Measurements from ENCODE around the gene FAM171A2. TPM values are rescaled to one million over a fixed set of nuclear protein-coding genes. Genes with fewer than 3 reads are reported as not detected.

The FAM171A2 gene
- total RNA-seq, 2 donors from 2014 or later = 0.63 TPM; not detected in 1

DNA sequence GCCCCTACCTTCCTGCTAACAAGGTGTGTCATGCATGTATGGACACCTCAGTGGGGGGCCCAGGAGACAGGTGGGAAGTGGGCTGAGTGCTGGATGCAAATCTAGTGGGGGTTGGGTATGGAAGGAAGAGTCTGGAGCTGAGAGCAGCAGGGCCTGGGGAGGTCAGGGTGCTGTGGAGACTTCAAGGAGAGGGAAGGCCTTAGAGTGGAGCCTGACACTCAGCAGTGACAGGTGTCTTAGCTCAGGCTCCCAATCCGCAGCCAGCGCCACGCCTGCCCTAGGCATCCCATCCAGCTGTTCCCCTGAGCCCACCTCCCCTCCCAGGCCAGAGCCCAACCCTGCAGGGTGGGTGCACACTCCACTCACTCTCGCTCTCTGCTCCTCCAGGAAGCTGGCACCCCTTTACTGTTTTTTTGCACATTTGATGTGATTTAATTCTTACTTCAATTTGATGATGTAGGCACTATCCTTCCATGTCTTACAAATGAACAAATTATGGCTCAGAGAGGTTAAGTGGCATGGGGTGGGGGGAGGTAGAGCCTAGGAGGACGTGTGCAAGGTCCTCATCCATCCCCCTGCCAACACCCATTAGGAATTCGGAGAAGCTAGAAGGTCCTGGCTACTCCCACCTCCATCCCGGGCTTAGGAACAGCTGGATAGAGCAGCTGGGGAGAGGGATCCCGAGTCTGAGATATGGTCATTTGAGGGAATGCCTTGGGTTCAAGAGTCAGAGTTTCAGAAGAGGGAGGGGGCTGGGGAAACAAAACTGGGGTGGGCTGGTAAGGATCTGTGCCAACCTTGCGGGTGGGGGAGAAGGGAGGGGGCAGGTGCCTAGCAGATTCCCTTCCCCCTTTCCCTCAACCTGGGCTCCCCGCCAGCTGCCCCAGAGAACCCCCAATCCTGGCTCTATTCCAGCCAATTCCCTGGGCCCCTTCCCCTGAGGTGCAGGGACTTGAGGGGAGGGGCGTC lies 2.1 kb downstream of the FAM171A2 start:
- peaks cover 7 to 10% of the 10 kb centered on the region in 2 donors for H3K4me1 ChIP-seq (ENCODE audit: control insufficient read depth in 1 of 2, low read depth in 2 of 2)
- H3K4me3 ChIP-seq = no peak overlapping the region
- DNase-seq (ENCODE audit: low spot score) (no peak), ATAC-seq (ENCODE audit: insufficient number of reproducible peaks, low FRiP score, low read depth) (no peak)
- H3K27me3 ChIP-seq (replicated peaks; ENCODE audit: insufficient read depth) = peaks cover 5% of the 10 kb centered on the region
- H3K27ac ChIP-seq = no peak overlapping the region
- TF ChIP-seq, protein P1, sequence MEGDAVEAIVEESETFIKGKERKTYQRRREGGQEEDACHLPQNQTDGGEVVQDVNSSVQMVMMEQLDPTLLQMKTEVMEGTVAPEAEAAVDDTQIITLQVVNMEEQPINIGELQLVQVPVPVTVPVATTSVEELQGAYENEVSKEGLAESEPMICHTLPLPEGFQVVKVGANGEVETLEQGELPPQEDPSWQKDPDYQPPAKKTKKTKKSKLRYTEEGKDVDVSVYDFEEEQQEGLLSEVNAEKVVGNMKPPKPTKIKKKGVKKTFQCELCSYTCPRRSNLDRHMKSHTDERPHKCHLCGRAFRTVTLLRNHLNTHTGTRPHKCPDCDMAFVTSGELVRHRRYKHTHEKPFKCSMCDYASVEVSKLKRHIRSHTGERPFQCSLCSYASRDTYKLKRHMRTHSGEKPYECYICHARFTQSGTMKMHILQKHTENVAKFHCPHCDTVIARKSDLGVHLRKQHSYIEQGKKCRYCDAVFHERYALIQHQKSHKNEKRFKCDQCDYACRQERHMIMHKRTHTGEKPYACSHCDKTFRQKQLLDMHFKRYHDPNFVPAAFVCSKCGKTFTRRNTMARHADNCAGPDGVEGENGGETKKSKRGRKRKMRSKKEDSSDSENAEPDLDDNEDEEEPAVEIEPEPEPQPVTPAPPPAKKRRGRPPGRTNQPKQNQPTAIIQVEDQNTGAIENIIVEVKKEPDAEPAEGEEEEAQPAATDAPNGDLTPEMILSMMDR (IDR thresholded peaks at IDR 0.05) = no peak
- no peaks in the 10 kb centered on the region for H3K9me3 ChIP-seq
- no peaks in the 10 kb centered on the region for H3K36me3 ChIP-seq

DNA sequence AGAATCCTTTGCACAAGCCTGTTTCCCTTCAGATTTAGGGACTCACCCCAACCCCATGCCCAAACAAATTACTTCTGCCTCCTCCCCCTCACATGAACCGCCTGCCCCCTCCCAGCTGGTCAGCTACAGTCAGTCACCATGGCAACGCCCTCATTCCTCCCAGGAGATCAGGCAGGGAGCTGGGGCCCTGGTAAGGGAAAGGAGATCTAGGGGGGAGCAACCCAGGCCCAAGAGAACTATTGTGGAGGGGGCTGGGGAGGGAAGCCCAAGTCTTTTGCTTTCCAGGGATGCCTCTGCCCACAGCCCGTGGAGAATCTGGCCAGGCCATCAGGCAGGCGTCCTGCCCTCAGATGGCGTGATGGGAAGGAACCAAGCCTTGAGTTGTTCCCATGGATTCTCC lies 2.8 kb downstream of the FAM171A2 start:
- no peaks in the 10 kb centered on the region for H3K36me3 ChIP-seq
- no peak overlapping the region for H3K4me3 ChIP-seq
- TF ChIP-seq, protein P1 (IDR thresholded peaks at IDR 0.05) = no peak
- H3K4me1 ChIP-seq (ENCODE audit: control insufficient read depth in 1 of 2, low read depth in 2 of 2) = peaks cover 7 to 10% of the 10 kb centered on the region in 2 donors
- no peak overlapping the region for H3K27ac ChIP-seq
- no peaks in the 10 kb centered on the region for H3K9me3 ChIP-seq
- H3K27me3 ChIP-seq (replicated peaks; ENCODE audit: insufficient read depth) = peaks cover 5% of the 10 kb centered on the region
- DNase-seq (ENCODE audit: low spot score) (no peak), ATAC-seq (ENCODE audit: insufficient number of reproducible peaks, low FRiP score, low read depth) (no peak)

DNA sequence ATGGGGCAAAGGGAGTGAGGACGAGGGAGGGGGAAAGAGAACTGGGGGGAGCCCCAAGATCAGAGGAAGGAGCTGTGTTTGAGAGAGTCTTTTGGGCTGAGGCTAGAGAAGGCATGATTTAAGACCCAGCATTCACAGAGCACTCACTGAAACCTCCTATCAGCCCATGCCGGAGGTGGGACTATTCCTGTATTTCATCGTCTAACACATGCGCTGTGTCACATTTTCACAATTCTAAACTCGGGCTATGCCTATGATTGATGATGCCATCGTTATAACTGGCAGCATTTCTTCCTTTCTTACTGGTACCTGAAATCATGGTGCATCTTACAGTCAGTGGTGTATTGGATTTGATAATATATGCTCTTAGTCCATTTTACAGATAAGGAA lies 3.5 kb downstream of the FAM171A2 start:
- Histone ChIP-seq H3K4me3 (no peak overlapping the region), H3K36me3 (no peaks in the 10 kb centered on the region), H3K4me1 (ENCODE audit: control insufficient read depth in 1 of 2, low read depth in 2 of 2) (peaks cover 7 to 10% of the 10 kb centered on the region in 2 donors), H3K27ac (no peak overlapping the region), H3K9me3 (no peaks in the 10 kb centered on the region), H3K27me3 (replicated peaks; ENCODE audit: insufficient read depth) (peaks cover 5% of the 10 kb centered on the region)
- ATAC-seq (ENCODE audit: insufficient number of reproducible peaks, low FRiP score, low read depth) (no peak), DNase-seq (ENCODE audit: low spot score) (no peak)
- TF ChIP-seq, protein P1 (IDR thresholded peaks at IDR 0.05) = no peak

DNA sequence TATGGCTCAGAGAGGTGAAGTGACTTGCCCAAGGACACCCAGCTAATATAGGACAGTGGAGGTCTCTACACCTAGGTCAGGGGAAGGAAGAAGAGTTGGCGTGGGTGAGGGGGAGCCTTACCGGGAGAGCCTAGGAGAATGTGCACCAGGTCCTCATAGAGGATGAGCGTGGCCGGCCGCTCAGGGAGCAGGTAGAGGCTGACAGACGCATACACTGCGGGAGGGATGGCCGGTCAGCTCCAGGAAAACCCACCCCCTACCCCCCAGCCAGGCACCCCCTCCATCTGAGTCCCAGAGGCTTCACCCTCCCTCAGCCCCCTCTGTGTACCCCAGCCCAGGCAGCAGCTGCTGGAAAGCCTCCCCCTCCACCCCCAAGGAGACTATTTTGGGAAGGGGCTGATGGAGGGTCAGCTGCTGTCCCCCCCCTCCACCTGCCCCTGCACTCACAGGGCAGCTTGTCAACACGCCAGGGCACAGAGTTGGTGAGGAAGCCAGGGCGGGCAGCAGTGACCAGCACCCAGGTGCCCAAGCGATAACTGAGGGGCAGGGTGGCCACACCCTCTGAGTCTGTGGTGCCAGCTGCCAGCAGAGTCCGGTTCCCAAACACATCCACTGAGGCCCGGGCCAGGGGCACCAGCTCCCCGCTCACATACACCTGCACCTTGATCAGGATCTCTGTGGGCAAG lies 4.1 kb downstream of the FAM171A2 start:
- TF ChIP-seq, protein P1 (IDR thresholded peaks at IDR 0.05) = no peak
- no peak overlapping the region for H3K4me3 ChIP-seq
- peaks cover 7 to 10% of the 10 kb centered on the region in 2 donors for H3K4me1 ChIP-seq (ENCODE audit: control insufficient read depth in 1 of 2, low read depth in 2 of 2)
- ATAC-seq (ENCODE audit: insufficient number of reproducible peaks, low FRiP score, low read depth) = no peak
- H3K36me3 ChIP-seq = no peaks in the 10 kb centered on the region
- DNase-seq (ENCODE audit: low spot score) = no peak
- H3K27ac ChIP-seq = no peak overlapping the region
- H3K9me3 ChIP-seq = no peaks in the 10 kb centered on the region
- peaks cover under 1% of the 10 kb centered on the region for H3K27me3 ChIP-seq (replicated peaks; ENCODE audit: insufficient read depth)

DNA sequence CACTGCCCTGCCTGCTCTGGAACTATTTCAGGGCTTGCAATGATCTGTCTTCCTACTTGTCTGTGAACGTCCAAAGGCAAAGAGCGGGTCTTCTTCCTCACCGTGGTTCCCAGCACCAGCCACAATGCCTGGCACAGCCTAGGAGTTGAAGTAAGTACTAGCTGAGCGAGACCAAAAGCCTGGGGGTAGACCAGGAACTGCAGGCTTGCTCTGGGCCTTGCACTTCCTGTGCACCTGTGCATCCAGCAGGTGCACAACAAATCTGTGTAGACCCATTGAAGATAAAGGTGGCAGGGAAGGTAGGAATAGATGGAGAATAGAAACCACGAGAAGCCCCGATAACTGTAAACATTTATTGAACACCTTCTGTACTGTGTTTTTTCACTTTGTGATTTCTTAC lies 4.6 kb downstream of the FAM171A2 start:
- Histone ChIP-seq H3K27ac (no peak overlapping the region), H3K36me3 (no peaks in the 10 kb centered on the region), H3K27me3 (replicated peaks; ENCODE audit: insufficient read depth) (no peaks in the 10 kb centered on the region), H3K9me3 (no peaks in the 10 kb centered on the region), H3K4me1 (ENCODE audit: control insufficient read depth in 1 of 2, low read depth in 2 of 2) (peaks cover 7 to 8% of the 10 kb centered on the region in 2 donors), H3K4me3 (no peak overlapping the region)
- TF ChIP-seq, protein P1 (IDR thresholded peaks at IDR 0.05) = no peak
- no peak for DNase-seq (ENCODE audit: low spot score)
- no peak for ATAC-seq (ENCODE audit: insufficient number of reproducible peaks, low FRiP score, low read depth)

All from thoracic aorta (tissue), 2 donors.